Pulmonary artery endothelial cell (primary cell): Measurements from ENCODE around the gene IRAK2. TPM values are rescaled to one million over a fixed set of nuclear protein-coding genes. Genes with fewer than 3 reads are reported as not detected.

ENCODE experiments used
- DNase-seq: peaks from one replicate; pipeline ENCODE4 v3.0.0-alpha.2; 2011; ENCODE audit warnings: low read depth, low spot score
- total RNA-seq: library from RNA; depleted of rRNA; stranded (reverse); fragments of >200 nt; gene quantifications from 2 replicates; pipeline ENCODE4 v1.2.3, GENCODE V29; 2014

The IRAK2 gene
- total RNA-seq, 1 donor from 2014 or later = 29.4 TPM

DNA sequence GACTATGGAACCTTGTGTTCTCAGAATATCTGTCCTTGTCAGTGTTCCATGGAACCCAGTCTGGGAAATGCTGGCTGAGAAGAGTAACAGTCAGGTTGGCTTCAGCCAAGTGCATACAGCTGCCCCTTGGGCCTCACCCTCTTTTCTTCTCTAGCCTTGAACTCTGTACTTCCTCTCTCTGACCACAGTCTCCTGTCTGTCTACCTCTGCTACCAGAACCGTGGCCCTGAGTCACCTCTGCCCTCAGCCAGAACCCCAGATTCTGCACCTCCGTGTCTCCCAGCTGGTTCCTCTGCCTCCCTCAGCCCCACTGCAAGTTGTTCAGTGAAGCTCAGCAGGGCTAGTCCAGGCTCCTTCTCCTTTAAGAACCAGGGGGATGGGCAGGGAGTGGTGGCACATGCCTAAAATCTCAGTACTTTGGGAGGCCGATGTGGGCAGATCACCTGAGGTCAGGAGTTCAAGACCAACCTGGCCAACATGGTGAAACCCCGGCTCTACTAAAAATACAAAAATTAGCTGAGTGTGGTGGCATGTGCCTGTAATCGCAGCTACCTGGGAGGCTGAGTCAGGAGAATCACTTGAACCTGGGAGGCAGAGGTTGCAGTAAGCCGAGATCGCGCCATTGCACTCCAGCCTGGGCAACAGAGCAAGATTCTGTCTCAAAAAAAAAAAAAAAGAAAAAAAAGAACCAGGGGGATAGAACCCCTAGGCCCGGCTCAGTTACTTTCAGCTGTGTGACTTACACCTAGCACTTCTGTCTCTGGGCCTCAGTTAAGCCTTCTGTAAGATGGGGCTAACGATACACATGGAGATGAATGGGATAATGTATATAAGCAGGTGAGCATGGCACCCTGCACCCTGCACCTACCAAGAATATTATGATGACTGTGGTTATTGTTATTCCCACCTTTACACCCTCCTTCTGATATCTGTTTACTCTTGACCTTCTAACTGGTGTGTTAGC lies 59.2 kb downstream of the IRAK2 start:
- no peak for DNase-seq

DNA sequence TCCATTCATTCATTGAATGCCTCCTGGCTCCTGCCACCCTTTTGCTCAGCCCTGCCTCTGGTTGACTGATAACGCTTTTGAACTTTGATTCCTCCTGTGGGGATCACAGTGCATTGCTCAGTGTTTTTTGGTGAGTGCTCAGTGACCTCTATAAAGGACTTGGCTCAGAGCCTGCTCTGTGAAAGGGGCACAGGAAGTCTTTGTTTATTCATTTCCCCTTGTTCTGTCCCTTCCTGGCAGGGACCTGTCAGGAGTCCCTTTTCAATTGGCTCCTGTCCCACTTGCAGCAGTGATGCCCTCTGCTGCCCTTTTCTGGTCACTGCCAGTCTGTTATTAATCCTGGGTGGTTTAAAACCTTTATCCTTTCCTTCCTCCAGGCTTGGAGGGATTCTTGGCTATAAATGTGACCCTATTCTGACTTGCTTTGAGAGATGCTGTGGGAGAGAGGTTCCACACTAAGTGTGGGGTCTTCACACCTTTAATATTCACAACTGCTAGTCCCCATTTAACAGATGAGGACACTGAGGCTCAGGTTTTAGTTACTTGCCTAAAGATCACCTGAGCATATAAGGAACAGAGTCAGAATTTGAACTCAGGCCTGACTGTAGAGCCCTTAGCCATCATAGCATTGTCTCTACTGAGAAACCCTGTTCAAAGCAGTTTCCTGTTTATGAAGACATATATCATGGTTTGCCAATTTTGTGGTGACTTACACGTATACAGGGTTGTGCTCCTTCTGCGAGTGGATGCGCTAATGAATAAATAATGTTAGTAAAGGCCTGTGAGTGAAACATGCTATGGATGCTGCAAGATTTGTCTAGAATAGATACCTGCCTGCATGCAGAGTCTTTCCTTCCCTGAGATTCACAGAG lies 60.3 kb downstream of the IRAK2 start:
- no peak for DNase-seq

- no peak for DNase-seq
Measured at GRCh38 chr3:10226293-10226692, 61.6 kb downstream of the IRAK2 start.

- DNase-seq = peak; percentile 90
Measured at GRCh38 chr3:10228248-10228950, 63.7 kb downstream of the IRAK2 start.

- DNase-seq = no peak
Measured at GRCh38 chr3:10229576-10229975, 64.9 kb downstream of the IRAK2 start.

DNA sequence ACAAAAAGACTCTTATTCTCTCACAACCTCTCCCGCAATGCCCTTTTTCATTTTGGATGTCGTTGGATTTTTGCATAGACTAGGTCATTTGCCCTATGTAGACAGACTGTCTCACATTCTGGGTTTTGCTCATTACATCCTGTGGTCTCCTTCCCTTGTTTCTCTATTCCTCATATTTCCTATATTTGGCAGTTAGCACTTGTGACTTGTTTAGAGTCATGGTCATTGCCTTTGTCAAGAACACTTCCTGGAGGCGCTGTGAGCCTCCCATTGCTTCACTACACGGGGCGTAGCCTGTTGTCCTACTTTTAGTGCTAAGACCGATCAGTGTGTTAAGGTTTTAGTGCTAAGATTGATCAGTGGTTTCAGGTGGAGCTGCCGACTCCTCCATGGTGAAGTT lies 67.4 kb downstream of the IRAK2 start:
- no peak for DNase-seq

GRCh38 chr3:10233988-10234387 lies 69.3 kb downstream of the IRAK2 start:
- DNase-seq = no peak

- no peak for DNase-seq
Measured at GRCh38 chr3:10234526-10235230, 70.0 kb downstream of the IRAK2 start.

- DNase-seq = no peak
Measured at GRCh38 chr3:10235551-10235950, 70.8 kb downstream of the IRAK2 start.

- DNase-seq = no peak
Measured at GRCh38 chr3:10238345-10239183, 73.8 kb downstream of the IRAK2 start.

- no peak for DNase-seq
Measured at GRCh38 chr3:10240799-10241198, 76.1 kb downstream of the IRAK2 start.

- DNase-seq = no peak
Measured at GRCh38 chr3:10242182-10243065, 77.7 kb downstream of the IRAK2 start.

GRCh38 chr3:10244009-10244408 lies 79.3 kb downstream of the IRAK2 start:
- DNase-seq = no peak

DNA sequence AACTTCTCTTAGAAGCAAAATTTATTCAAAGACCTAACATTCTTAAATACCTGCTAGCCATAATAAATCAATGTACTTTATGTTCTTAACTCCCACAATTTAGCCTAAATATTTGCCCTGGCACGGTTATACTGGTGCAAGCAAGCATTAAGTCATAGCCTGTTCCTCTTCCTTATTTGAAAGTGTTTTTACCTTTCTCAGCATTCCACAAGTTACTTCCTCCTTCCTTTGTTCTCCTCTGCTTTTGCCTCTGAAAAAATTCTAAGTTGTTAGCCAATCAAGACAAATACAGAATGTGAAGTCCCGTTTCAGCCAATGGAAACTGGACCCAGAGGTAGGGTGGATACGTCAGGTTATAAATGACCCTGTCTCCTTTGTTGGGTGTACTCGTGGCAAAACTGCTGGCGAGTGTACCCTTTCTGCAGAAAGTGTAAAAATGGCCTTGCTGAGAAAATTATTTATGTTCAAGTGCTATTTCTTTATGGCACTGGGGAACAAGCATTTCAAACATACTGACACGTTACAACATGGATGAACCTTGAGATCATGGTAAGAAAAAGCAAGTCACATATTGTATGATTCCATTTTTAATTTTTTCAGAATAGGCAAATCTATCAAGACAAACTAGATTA lies 80.5 kb downstream of the IRAK2 start:
- no peak for DNase-seq

GRCh38 chr3:10247679-10248183 lies 83.0 kb downstream of the IRAK2 start:
- DNase-seq = no peak

DNA sequence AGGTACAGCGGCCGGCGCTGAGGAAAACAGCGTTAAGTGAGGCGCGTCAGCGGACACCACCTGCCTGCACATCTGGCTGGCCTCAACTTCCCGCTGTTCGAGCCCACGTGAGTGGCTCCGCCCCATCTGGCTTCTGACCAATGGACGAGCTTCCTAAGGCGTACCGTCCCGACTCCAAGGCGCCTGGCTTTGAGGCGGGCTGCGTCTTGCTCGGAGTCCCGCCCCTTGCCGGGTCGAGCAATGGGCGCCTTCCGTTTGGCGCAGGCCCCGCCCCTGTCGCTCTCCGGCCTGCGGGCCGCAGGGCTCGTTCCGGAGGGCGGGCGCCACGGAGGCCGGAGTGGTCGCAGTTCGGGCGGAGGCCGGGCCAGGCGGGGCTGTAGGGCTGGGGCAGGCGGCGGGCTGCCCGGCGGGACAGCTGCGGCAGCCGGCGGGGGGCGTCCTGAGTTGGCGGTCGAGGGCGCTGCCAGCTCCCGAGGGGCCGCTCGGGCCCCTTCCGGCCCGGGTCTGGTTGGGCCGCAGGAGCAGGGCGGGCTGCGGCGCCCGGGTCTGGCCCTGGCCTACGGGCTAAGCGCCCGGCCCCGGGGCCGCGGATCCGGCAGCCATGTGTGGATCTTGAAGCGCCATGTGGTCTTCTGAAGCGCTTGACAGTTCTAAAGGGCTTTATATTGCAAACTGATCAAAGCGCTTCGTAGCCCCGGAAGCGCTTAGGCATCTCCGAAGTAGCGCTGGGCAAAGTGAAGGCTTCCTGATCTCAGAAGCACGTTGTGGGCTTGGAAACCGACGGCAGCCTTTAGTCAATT lies 83.7 kb downstream of the IRAK2 start, which contains the start of gene TATDN2:
TSS of gene TATDN2 (plus strand) at position 276 of the 800 bp plus-strand sequence. CDS start 742 bp downstream, outside the sequence.
- DNase-seq = peak; percentile 86
